AG08396 (cell line): Measurements from ENCODE around the gene HIF1AN.
"Not testable (repeated sequence)": the region's sequence is repeated elsewhere in the genome, so short reads cannot be mapped to it uniquely, and the experiment has no call there.

Experiments
- DNase-seq: peaks from one replicate; pipeline ENCODE4 v3.0.0; 2012; ENCODE audit warnings: low spot score, mixed read lengths

The HIF1AN gene

GRCh38 chr10:100567249-100567648 is 31.5 kb downstream of the HIF1AN start:
- no peak for DNase-seq

DNA sequence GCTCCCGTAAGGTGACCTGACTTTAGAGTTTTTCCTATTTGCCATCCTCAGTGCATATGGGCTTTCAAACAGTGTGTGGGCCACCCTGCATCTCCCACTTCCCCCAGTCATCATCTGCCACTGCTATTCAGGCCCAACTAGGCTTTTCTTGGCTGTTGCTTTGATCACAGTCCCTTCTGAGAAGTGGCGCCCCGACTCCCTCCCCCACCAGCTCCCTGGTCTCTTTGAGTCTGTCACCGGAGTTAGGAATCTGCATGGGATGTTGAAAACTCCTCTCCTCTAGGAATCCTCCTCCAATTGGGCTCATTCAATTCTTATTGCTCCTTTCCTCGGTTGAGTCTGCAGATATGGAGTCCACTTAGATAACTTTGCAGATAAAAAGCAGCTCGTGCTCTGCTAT is 32.1 kb downstream of the HIF1AN start:
- no peak for DNase-seq

- no peak for DNase-seq
These were observed 33.2 kb downstream of the HIF1AN start for GRCh38 chr10:100568912-100569311.

DNA sequence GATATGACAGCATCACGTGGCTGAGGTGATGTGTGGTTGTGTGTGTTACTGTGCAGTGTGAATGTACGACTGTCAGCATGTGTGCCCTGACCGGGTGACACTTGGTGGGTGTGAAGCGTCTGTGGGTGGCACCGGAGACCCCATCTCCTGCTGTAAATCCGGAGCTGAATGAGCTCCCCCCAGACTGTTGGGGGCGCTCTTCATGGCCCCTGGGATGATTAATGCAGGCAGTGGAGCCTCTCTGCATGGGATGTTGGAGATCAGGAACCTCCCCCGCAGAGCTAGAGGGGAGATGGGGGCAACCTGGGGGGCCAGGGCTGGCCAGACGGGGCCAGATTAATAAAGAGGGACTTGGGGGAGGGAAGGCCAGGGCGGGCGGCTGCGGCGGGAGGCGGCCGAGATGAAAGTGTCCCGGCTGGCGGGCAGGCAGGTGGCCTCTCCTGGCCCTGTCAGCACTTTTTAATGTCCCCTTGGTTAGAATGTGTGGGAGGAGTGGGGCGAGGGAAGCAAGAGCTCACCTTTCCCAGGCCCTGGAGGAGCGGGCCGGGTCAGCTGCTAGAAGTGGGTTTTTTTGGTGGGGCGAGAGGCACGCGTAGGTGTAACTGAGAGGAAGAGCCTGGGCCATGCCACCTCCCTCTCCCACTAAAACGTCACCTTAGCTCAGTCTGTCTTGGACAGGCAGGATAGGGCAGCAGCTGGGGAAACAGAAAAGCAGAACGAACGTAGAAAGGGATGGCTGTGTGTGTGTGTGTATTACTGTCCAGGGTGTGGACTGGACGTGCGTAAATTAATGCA is 34.1 kb downstream of the HIF1AN start:
- DNase-seq, result no peak

DNA sequence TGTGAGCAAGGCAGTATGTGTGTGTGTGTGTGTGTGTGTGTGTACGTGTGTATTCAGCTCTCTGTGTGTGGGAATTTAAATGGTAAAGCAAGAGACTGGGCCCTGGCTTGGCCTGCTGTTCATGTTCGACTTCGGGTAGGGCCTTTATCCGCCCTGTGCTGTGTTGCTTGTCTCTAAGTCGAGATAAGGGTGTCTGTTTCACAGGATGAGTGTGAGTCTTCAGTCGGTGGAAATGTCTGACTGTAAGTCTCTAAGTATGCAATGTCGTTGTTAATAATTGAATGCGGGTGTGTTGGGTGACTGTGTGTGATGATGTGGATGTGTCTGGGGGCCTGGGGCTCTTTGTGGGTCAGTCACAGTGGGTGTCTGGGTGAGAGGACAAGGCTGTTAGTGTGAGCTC is 34.8 kb downstream of the HIF1AN start:
- DNase-seq, result no peak

- no peak for DNase-seq
These were observed 35.5 kb downstream of the HIF1AN start for GRCh38 chr10:100571084-100571856.

DNA sequence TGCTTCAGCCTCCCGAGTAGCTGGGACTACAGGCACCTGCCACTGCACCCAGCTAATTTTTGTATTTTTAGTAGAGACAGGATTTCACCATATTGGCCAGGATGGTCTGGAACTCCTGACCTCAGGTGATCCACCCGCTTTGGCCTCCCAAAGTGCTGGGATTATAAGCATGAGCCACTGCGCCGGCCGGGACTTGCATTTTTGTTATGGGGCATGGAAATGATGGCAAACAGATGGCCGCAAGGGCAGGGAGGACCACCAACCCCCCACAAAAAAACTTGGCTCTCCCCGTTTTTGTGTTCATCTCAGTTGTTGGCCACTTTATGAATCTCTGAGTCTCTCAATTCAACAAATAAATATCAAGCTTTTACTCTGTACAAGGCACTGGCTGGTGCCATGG is 39.4 kb downstream of the HIF1AN start:
- DNase-seq, result not testable (repeated sequence)

- DNase-seq, result no peak
These were observed 40.0 kb downstream of the HIF1AN start for GRCh38 chr10:100575585-100576281.

GRCh38 chr10:100576282-100576635 is 40.5 kb downstream of the HIF1AN start:
- DNase-seq, result no peak

DNA sequence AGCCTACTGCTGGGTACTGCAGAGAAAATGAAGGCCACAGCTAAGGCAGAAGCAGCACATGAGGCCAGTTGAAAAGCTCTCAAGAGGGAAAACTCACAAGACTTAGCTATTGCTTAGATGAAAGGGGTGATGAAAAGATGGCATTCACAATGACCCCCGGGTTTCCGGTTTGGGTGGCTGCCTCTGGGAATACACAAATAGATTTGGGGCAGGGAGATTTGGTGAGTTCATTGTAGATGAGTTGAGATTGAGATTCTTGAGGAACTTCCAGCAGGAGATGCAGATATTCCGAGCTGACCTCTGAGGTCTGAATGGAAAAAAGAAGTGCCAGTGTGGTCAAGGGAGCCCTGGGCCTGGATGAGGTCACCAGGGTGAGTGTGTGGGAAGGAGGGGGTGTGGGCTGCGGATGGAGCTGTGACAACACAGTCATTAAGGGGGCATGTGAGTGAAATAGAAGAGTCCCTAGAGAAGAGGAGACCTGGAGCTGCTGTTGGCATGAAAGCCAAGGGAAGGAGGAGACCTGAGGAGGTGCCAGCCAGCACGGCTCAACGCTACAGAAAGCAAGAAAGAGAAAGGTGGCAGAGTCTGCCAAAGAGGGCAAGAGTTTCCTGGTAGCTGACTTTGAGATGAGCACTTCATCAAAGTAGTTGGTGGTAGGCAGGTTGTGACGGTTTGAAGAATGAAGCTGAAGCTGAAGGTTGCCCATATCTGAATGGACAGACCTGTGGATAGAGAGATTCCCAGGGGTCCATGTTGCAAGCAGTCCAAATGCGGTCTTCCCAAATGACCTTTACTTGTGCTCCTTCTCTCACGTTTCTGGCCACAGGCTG is 43.7 kb downstream of the HIF1AN start:
- DNase-seq, result no peak

DNA sequence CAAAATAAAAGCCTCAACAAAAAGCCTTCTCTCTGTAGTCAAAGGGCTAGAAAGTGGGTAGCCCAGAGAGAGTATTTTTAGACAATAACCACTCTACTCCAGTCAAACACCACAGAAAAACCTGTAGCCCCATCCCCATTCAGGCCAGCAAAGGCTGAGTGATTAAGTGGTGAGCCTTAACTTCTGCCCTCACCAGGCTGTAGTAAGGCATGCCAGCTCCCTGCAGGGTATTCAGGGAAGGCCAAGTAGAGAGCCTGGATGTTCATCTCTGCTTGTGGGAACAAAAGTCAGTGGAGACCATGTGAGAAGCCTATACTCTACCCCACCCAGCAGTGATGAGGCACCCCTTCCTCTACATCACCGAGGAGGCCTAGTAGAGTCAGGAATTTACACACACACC is 51.2 kb downstream of the HIF1AN start:
- no peak for DNase-seq

- no peak for DNase-seq
These were observed 62.4 kb downstream of the HIF1AN start for GRCh38 chr10:100598166-100598565.

- no peak for DNase-seq
These were observed 64.5 kb downstream of the HIF1AN start for GRCh38 chr10:100600218-100600617.

GRCh38 chr10:100607439-100607838 is 71.7 kb downstream of the HIF1AN start:
- DNase-seq, result no peak
